HL-60 (cell line): ENCODE results near the gene URGCP.
A peak's percentile ranks its signal among the peaks of the same experiment; 100 is the strongest.

Source experiments
- DNase-seq, 2 experiments: peaks; one replicate each; pipeline ENCODE4 v3.0.0-alpha.2; 2010 to 2020; ENCODE audit warnings: low read depth in 1 of 2, low spot score in 1 of 2
- H3K27ac ChIP-seq: fragments of 250-450 bp; sonication (Bioruptor Pico); replicated peaks from 2 replicates; pipeline ENCODE4 v1.5.1; 2020; ENCODE audit warnings: mild to moderate bottlenecking, moderate library complexity
- H3K27me3 ChIP-seq: fragments of 250-450 bp; sonication (Bioruptor Pico); 2 replicates; pipeline ENCODE4 v1.5.1; 2021; ENCODE audit warnings: mild to moderate bottlenecking, moderate library complexity; ENCODE audit not compliant: insufficient read depth, poor library complexity, severe bottlenecking
- H3K4me3 ChIP-seq: replicated peaks from 2 replicates; pipeline ENCODE4 v1.5.1; 2011; ENCODE audit warnings: mild to moderate bottlenecking, control low read depth, low read length; ENCODE audit not compliant: insufficient read depth
- GABPA ChIP-seq: IDR thresholded peaks from 2 replicates; pipeline ENCODE4 v1.6.1; 2012; ENCODE audit warnings: low read depth
- POLR2AphosphoS5 ChIP-seq: IDR thresholded peaks from 2 replicates; pipeline ENCODE4 v1.6.1; 2012; ENCODE audit warnings: low read depth
- SPI1 ChIP-seq: IDR thresholded peaks from 2 replicates; pipeline ENCODE4 v1.6.1; 2012; ENCODE audit warnings: low read depth, mild to moderate bottlenecking, borderline replicate concordance
- TF ChIP-seq, protein P1 (sequence below): IDR thresholded peaks from one replicate; pipeline ENCODE4 v1.5.1; 2011; ENCODE audit warnings: low read length, control low read depth, inconsistent platforms; ENCODE audit not compliant: insufficient read depth
- TF ChIP-seq, protein P2 (sequence below): IDR thresholded peaks from 2 replicates; pipeline ENCODE4 v1.6.1; 2012; ENCODE audit warnings: low read depth; ENCODE audit not compliant: insufficient replicate concordance

Gene URGCP

DNA sequence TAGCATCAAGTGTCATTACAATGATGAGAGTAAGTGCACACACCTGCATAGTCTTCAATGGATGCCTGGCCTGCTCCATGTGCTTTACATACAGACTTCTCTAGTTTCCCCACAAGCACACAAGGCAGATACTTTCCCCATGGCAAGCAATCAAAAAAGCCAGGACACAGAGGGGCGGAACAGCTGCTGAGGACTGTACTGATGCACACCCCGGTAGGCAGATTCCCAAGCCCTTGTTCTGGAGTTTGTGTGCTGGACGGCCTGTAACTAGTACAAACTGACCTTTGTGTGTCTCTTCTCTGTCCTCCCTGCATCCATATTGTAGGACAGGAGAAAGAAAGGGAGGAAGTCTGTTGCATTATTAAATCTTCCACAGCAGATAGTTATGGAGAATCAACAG lies 45.6 kb upstream of the URGCP start:
- no peak for TF ChIP-seq POLR2AphosphoS5
- TF ChIP-seq, protein P1, sequence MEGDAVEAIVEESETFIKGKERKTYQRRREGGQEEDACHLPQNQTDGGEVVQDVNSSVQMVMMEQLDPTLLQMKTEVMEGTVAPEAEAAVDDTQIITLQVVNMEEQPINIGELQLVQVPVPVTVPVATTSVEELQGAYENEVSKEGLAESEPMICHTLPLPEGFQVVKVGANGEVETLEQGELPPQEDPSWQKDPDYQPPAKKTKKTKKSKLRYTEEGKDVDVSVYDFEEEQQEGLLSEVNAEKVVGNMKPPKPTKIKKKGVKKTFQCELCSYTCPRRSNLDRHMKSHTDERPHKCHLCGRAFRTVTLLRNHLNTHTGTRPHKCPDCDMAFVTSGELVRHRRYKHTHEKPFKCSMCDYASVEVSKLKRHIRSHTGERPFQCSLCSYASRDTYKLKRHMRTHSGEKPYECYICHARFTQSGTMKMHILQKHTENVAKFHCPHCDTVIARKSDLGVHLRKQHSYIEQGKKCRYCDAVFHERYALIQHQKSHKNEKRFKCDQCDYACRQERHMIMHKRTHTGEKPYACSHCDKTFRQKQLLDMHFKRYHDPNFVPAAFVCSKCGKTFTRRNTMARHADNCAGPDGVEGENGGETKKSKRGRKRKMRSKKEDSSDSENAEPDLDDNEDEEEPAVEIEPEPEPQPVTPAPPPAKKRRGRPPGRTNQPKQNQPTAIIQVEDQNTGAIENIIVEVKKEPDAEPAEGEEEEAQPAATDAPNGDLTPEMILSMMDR: no peak
- Histone ChIP-seq H3K27me3 (no peaks in the 10 kb centered on the region), H3K27ac (no peak overlapping the region), H3K4me3 (no peak overlapping the region)
- no peak for DNase-seq

DNA sequence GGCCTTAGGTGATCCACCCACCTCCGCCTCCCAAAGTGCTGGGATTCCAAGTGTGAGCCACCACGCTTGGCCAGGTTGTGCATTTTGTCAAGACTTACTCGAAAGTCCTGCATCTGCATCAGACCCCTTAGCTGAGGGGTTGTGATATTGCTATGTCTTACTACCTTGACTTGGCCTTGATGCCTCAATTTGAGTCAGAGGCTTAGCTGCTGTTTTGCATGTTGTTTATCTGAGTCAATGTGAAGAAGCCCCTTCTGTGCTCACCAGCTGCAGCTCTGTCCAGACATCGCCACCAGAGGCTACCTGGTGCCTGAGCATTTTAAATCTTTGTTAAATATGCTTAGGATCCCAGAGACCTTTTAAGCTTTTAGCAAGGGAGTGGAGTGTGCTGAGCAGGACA lies 37.9 kb upstream of the URGCP start:
- no peak overlapping the region for H3K4me3 ChIP-seq
- H3K27me3 ChIP-seq: no peaks in the 10 kb centered on the region
- no peak overlapping the region for H3K27ac ChIP-seq
- TF ChIP-seq POLR2AphosphoS5 (no peak), SPI1 (no peak), GABPA (no peak)
- TF ChIP-seq, protein P1: no peak
- TF ChIP-seq, protein P2, sequence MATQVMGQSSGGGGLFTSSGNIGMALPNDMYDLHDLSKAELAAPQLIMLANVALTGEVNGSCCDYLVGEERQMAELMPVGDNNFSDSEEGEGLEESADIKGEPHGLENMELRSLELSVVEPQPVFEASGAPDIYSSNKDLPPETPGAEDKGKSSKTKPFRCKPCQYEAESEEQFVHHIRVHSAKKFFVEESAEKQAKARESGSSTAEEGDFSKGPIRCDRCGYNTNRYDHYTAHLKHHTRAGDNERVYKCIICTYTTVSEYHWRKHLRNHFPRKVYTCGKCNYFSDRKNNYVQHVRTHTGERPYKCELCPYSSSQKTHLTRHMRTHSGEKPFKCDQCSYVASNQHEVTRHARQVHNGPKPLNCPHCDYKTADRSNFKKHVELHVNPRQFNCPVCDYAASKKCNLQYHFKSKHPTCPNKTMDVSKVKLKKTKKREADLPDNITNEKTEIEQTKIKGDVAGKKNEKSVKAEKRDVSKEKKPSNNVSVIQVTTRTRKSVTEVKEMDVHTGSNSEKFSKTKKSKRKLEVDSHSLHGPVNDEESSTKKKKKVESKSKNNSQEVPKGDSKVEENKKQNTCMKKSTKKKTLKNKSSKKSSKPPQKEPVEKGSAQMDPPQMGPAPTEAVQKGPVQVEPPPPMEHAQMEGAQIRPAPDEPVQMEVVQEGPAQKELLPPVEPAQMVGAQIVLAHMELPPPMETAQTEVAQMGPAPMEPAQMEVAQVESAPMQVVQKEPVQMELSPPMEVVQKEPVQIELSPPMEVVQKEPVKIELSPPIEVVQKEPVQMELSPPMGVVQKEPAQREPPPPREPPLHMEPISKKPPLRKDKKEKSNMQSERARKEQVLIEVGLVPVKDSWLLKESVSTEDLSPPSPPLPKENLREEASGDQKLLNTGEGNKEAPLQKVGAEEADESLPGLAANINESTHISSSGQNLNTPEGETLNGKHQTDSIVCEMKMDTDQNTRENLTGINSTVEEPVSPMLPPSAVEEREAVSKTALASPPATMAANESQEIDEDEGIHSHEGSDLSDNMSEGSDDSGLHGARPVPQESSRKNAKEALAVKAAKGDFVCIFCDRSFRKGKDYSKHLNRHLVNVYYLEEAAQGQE: no peak
- no peak for DNase-seq

DNA sequence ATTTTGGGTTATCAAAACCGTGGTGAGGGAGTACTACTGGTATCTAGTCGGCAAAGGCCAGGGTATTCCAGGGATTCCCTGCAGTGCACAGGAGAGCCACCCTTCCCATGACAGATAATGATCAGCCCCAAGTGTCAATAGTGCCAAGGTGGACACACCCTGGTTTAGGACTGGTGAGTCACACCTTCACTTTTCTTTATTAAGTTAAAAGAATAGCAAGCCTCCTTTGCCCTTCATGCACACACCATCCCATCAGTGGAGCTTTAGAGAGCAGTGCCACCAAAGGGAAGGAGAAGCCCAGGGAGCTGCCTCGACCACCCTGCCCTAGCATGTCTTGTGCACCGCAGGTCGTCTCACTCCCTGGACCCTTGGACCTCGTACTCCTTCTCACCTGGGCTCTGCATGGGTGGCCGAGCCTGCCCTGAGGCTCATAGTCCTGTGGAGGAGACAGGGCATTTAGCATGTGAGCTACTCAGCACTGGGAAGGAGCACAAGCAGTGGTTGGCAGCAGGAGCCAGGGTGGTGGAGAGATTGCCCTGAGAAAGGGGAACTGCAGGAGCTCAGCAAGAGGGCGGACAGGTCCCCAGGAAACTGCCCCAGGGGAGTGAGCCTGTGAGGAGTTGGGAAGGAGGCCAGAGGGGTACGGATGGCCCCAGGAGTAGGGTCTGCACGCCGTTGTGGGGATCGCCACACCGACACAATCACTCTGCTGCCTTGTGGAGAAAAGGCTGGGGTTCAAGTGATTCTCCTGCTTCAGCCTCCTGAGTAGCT lies 37.2 kb upstream of the URGCP start:
- no peaks in the 10 kb centered on the region for H3K27me3 ChIP-seq
- H3K27ac ChIP-seq: no peak overlapping the region
- DNase-seq: peak in 1 of 2 experiments; percentile 71

DNA sequence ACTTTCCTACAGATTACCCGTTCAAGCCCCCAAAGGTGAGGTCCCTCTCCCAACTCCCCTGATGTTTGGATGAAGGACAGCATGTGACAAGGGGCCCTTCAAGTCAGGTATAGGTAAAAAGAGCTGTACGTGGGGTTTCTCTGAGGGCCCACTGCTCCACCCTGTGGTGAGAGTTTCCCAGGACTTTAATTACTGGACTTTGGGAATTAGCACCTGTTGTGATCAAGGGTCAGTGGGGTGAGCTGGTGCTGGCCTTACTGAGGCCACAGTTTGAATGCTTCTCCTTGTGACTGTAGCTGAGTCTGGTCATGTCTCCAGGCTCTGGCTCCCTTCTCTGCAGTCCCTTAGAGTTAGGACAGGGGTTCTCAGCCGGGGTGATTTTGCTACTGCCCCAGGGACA lies 36.6 kb upstream of the URGCP start:
- DNase-seq: no peak
- Histone ChIP-seq H3K4me3 (no peak overlapping the region), H3K27me3 (no peaks in the 10 kb centered on the region), H3K27ac (no peak overlapping the region)
- TF ChIP-seq POLR2AphosphoS5 (no peak), GABPA (no peak), SPI1 (no peak)
- TF ChIP-seq, protein P1: no peak
- TF ChIP-seq, protein P2: no peak

More for the DNA sequence above, 37.2 kb upstream of the URGCP start:
- TF ChIP-seq POLR2AphosphoS5 (peak; percentile 26; the same call in 1 of the 2 replicates), GABPA (no peak), SPI1 (peak; percentile 96)
- no peak overlapping the region for H3K4me3 ChIP-seq
